Breast epithelium (tissue), 4 donors: ENCODE results near the gene MYL4. TPM values are rescaled to one million over a fixed set of nuclear protein-coding genes. Genes with fewer than 3 reads are reported as not detected.

Experiments
- DNase-seq, 2 donors: peaks; one replicate each; pipeline ENCODE4 v3.0.0-alpha.2; 2019; ENCODE audit warnings: low spot score in 2 of 2
- H3K27ac ChIP-seq, 2 donors: fragments of 200-600 bp; sonication (generic) in 1 of 2; one replicate each; pipeline ENCODE4 v1.5.1; 2016 to 2019; ENCODE audit warnings: mild to moderate bottlenecking in 1 of 2
- H3K27me3 ChIP-seq, 2 donors: fragments of 200-600 bp; sonication (generic) in 1 of 2; one replicate each; pipeline versions ENCODE4 v1.5.1 to v1.6.0; 2017 to 2019; ENCODE audit warnings: control low read depth in 1 of 2, mild to moderate bottlenecking in 1 of 2
- H3K36me3 ChIP-seq: fragments of 200-600 bp; one replicate; pipeline ENCODE4 v1.5.1; 2019
- H3K4me1 ChIP-seq, 2 donors: fragments of 200-600 bp; sonication (generic); one replicate each; pipeline ENCODE4 v1.5.1; 2016 to 2019; ENCODE audit warnings: control low read depth in 1 of 2
- H3K4me3 ChIP-seq, 3 donors: fragments of 200-600 bp; sonication (generic); 1 replicate in 2 of 3; 2 replicates in 1 of 3; pipeline ENCODE4 v1.5.1; 2016 to 2019; ENCODE audit warnings: mild to moderate bottlenecking in 3 of 3, moderate library complexity in 2 of 3
- H3K9me3 ChIP-seq, 2 donors: fragments of 200-600 bp; sonication (generic) in 1 of 2; one replicate each; pipeline ENCODE4 v1.5.1; 2016 to 2019; ENCODE audit warnings: control low read depth in 1 of 2
- POLR2A ChIP-seq: fragments of 450-650 bp; IDR thresholded peaks from one replicate; pipeline ENCODE4 v1.6.1; 2016; ENCODE audit warnings: antibody characterized with exemption, mild to moderate bottlenecking, moderate library complexity
- POLR2AphosphoS5 ChIP-seq, 3 donors: sonication (generic); formaldehyde crosslinking; IDR thresholded peaks; one replicate each; pipeline ENCODE4 v1.6.1; 2017; ENCODE audit warnings: antibody characterized with exemption in 3 of 3
- intact Hi-C: fragments of 100-400 bp; cut with DNase I; formaldehyde crosslinking; loops from one replicate; pipeline ENCODE4 v1.15.1; 2023; ENCODE audit warnings: low total_unique reads
- total RNA-seq, 3 donors: library from RNA; depleted of rRNA; stranded (reverse); fragments of >200 nt; gene quantifications; one replicate each; pipeline ENCODE4 v1.1.0, GENCODE V29; 2016
- TF ChIP-seq, protein P1 (sequence below), 3 donors: fragments of 450-650 bp; IDR thresholded peaks; one replicate each; pipeline ENCODE4 v1.5.1; 2016 to 2017; ENCODE audit warnings: antibody characterized with exemption in 3 of 3, mild to moderate bottlenecking in 3 of 3, moderate library complexity in 3 of 3

Gene MYL4
- total RNA-seq, 3 donors from 2014 or later: not detected

- no peak for DNase-seq
- H3K27me3 ChIP-seq: no peaks in the 10 kb centered on the region
- intact Hi-C loops: no loop called here
Measured at GRCh38 chr17:47204722-47205418, 4.3 kb upstream of the MYL4 start.

GRCh38 chr17:47205419-47205963, 3.7 kb upstream of the MYL4 start:
- peak; percentile 72 to 92 for DNase-seq

More at GRCh38 chr17:47204722-47205418, 4.3 kb upstream of the MYL4 start:
- no peaks in the 10 kb centered on the region for H3K36me3 ChIP-seq
- H3K4me3 ChIP-seq: peak overlapping the region in 2 of 3 donors; percentile 34 to 46
- H3K27ac ChIP-seq: peak overlapping the region; percentile 87 to 89
- peaks cover 0 to 7% of the 10 kb centered on the region in 2 donors for H3K4me1 ChIP-seq
- no peaks in the 10 kb centered on the region for H3K9me3 ChIP-seq
- no peak for TF ChIP-seq POLR2AphosphoS5 (IDR thresholded peaks at IDR 0.05)
- TF ChIP-seq, protein P1, sequence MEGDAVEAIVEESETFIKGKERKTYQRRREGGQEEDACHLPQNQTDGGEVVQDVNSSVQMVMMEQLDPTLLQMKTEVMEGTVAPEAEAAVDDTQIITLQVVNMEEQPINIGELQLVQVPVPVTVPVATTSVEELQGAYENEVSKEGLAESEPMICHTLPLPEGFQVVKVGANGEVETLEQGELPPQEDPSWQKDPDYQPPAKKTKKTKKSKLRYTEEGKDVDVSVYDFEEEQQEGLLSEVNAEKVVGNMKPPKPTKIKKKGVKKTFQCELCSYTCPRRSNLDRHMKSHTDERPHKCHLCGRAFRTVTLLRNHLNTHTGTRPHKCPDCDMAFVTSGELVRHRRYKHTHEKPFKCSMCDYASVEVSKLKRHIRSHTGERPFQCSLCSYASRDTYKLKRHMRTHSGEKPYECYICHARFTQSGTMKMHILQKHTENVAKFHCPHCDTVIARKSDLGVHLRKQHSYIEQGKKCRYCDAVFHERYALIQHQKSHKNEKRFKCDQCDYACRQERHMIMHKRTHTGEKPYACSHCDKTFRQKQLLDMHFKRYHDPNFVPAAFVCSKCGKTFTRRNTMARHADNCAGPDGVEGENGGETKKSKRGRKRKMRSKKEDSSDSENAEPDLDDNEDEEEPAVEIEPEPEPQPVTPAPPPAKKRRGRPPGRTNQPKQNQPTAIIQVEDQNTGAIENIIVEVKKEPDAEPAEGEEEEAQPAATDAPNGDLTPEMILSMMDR (IDR thresholded peaks at IDR 0.05): no peak
- TF ChIP-seq POLR2A: no peak

GRCh38 chr17:47207143-47208067, 1.7 kb upstream of the MYL4 start:
- H3K4me1 ChIP-seq: peaks cover 0 to 7% of the 10 kb centered on the region in 2 donors
- H3K27ac ChIP-seq: no peak overlapping the region
- intact Hi-C loops: no loop called here
- TF ChIP-seq POLR2AphosphoS5 (IDR thresholded peaks at IDR 0.05): no peak
- TF ChIP-seq POLR2A: no peak
- TF ChIP-seq, protein P1 (IDR thresholded peaks at IDR 0.05): no peak
- no peak for DNase-seq
- H3K36me3 ChIP-seq: no peaks in the 10 kb centered on the region
- H3K9me3 ChIP-seq: no peaks in the 10 kb centered on the region
- H3K4me3 ChIP-seq: no peak overlapping the region
- no peaks in the 10 kb centered on the region for H3K27me3 ChIP-seq

More at GRCh38 chr17:47205419-47205963, 3.7 kb upstream of the MYL4 start:
- Histone ChIP-seq H3K27ac (peak overlapping the region; percentile 87 to 89), H3K4me3 (peak overlapping the region in 2 of 3 donors; percentile 34 to 46), H3K36me3 (no peaks in the 10 kb centered on the region), H3K4me1 (peaks cover 0 to 7% of the 10 kb centered on the region in 2 donors), H3K9me3 (no peaks in the 10 kb centered on the region), H3K27me3 (no peaks in the 10 kb centered on the region)
- TF ChIP-seq, protein P1 (IDR thresholded peaks at IDR 0.05): no peak
- TF ChIP-seq POLR2AphosphoS5 (IDR thresholded peaks at IDR 0.05): peak in 2 of 3 donors; percentile 39 to 68
- intact Hi-C loops: no loop called here

- Histone ChIP-seq H3K27ac (no peak overlapping the region), H3K9me3 (no peaks in the 10 kb centered on the region), H3K4me3 (no peak overlapping the region), H3K4me1 (peaks cover 0 to 6% of the 10 kb centered on the region in 2 donors), H3K27me3 (no peaks in the 10 kb centered on the region), H3K36me3 (no peaks in the 10 kb centered on the region)
- intact Hi-C loops: no loop called here
- DNase-seq: no peak
- TF ChIP-seq, protein P1 (IDR thresholded peaks at IDR 0.05): no peak
- no peak for TF ChIP-seq POLR2AphosphoS5 (IDR thresholded peaks at IDR 0.05)
- no peak for TF ChIP-seq POLR2A
Measured at GRCh38 chr17:47209499-47209898, 351 bp downstream of the MYL4 start.
